Measurements from ENCODE around the gene VEGFC.

- TF ChIP-seq BHLHE40 (IDR thresholded peaks at IDR 0.05; ENCODE audit: borderline replicate concordance) (no peak), TARDBP (IDR thresholded peaks at IDR 0.05) (no peak), LEF1 (IDR thresholded peaks at IDR 0.05; ENCODE audit: borderline replicate concordance) (no peak), ARNT (IDR thresholded peaks at IDR 0.05) (no peak), FOXA1 (IDR thresholded peaks at IDR 0.05) (no peak)
Observed at GRCh38 chr4:176794151-176794550, 1.4 kb upstream of the VEGFC start.
